Body of pancreas (tissue), 4 donors: ENCODE data around the gene KLK2.
A peak's percentile ranks its signal among the peaks of the same experiment; 100 is the strongest.

Experiments
- POLR2A ChIP-seq, 3 donors: fragments of 450-650 bp; IDR thresholded peaks; one replicate each; pipeline ENCODE4 v1.6.1; 2016; ENCODE audit warnings: antibody characterized with exemption in 3 of 3, mild to moderate bottlenecking in 2 of 3
- TF ChIP-seq, protein P1 (sequence below), 7 experiments: fragments of 450-650 bp in 4 of 7; fragments of 200-600 bp in 3 of 7; sonication (generic) in 3 of 7; IDR thresholded peaks; one replicate each; pipeline ENCODE4 v1.5.1; 2016 to 2019; ENCODE audit warnings: antibody characterized with exemption in 7 of 7

DNA sequence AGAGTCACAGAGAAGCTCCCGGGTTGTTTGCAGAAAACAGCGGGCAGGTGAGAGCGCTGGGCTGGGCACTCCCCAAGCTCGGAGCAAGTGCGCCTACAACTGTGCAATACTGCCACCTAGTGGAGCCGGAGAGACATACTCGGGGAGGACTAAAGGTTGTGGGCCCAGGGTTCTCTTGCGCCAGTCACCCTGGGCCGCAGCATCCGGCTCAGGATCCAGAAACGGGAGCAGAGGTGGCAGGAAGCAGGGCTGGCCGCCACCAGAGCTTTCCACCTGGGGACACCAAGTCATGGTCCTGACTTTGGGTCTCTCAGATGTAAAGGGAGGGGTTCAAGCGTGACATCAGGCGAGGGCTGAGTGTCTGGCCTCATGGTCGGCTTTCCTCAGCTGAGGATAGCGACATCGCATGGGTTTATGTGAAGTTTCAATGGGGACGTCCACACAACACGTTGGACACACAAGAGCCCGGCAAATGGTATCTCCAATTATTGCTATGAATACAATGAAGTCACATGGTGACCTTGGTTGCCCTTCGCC is 49.1 kb downstream of the KLK2 start:
- no peak for TF ChIP-seq POLR2A (IDR thresholded peaks at IDR 0.05)
- TF ChIP-seq, protein P1, sequence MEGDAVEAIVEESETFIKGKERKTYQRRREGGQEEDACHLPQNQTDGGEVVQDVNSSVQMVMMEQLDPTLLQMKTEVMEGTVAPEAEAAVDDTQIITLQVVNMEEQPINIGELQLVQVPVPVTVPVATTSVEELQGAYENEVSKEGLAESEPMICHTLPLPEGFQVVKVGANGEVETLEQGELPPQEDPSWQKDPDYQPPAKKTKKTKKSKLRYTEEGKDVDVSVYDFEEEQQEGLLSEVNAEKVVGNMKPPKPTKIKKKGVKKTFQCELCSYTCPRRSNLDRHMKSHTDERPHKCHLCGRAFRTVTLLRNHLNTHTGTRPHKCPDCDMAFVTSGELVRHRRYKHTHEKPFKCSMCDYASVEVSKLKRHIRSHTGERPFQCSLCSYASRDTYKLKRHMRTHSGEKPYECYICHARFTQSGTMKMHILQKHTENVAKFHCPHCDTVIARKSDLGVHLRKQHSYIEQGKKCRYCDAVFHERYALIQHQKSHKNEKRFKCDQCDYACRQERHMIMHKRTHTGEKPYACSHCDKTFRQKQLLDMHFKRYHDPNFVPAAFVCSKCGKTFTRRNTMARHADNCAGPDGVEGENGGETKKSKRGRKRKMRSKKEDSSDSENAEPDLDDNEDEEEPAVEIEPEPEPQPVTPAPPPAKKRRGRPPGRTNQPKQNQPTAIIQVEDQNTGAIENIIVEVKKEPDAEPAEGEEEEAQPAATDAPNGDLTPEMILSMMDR (IDR thresholded peaks at IDR 0.05): peak; percentile 57 to 89 (median 83)
